Stimulated activated CD8-positive, alpha-beta memory T cell treated with anti-CD3 and anti-CD28 coated beads, Interleukin-4, amount 100 ng/mL, for 24 hours (primary cell): ENCODE data around the gene MMP23B.
"Not testable (repeated sequence)": the region's sequence is repeated elsewhere in the genome, so short reads cannot be mapped to it uniquely, and the experiment has no call there.

Experiments
- DNase-seq: peaks from one replicate; pipeline ENCODE4 v3.0.0-alpha.2; 2020; ENCODE audit warnings: low read depth

MMP23B gene

DNA sequence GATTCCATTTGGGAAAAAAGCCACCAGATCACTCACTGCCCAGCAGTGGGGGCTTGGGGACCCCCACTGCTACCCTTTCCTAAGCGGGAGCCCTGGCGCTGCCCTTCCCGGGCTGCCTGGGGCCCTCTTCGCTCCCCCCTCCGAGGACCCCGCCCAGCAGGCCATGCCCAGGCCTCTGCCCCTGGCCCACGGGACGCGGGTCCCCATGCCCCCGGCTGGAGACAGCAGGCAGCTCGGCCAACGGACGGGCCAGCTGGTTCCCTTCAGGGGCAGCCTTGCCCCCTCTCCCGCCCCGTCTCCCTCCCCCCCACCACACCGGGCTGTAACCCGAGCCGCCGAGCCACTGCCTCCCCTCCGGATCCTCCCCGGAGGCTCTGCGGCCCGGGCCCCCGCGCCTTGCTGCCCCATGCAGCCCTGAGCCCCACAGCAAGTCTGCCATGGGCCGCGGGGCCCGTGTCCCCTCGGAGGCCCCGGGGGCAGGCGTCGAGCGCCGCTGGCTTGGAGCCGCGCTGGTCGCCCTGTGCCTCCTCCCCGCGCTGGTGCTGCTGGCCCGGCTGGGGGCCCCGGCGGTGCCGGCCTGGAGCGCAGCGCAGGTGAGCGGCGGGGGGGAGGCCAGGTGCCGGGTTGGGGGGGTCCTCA is at the start of gene MMP23B:
Gene MMP23B, plus strand, starts transcription at position 392 of the 639 bp plus-strand sequence. Its CDS starts 46 bp downstream, at position 438.
- DNase-seq: no peak

- no peak for DNase-seq
Observed at GRCh38 chr1:1582585-1583346, 49.2 kb upstream of the MMP23B start.

DNA sequence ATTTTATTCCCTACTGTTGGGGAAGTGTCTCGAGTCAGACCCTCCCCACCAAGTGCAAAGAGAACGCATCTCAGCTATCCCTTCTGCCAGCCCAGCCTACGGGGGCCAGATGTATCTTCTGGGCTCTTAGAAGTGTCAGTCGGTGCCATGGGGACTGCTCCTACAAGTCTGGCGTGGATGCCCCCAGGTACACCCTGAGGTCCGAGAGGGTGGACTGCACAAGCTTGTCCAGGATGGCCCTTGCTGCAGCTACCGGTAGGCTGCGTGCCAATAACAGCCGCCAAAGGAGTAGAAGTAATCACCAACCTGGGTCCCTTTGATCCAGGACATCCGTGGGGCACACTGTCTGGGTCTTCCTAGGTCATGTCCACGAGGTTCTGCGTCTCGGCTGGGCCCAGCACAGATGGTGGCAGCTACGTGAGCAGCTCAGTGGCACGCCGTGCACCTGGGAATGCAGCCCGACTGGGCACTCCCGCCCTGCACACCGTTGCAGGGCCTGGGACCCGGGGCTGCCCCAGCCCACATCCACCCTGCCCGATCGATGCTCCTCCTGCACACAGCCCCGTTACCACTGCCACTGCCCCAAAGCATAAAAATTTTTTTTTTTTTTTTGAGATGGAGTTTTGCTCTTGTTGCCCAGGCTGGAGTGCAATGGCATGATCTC is 48.5 kb upstream of the MMP23B start:
- no peak for DNase-seq

DNA sequence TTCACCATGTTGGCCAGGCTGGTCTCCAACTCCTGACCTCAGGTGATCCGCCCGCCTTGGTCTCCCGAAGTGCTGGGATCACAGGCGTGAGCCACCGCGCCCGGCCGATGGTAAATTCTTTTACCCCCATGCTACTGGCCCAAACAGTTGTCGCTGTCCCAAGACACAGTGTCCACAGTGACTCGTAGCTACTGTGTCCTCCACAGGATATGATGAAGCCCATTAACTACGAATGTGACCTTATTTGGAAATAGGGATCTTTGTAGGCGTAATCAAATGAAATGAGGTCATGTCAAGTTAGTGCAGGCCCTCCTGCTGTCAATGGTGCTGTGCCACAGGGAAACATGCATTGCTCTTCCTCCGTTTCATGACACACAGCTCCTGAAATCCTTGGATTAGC is 40.5 kb upstream of the MMP23B start:
- DNase-seq: no peak

DNA sequence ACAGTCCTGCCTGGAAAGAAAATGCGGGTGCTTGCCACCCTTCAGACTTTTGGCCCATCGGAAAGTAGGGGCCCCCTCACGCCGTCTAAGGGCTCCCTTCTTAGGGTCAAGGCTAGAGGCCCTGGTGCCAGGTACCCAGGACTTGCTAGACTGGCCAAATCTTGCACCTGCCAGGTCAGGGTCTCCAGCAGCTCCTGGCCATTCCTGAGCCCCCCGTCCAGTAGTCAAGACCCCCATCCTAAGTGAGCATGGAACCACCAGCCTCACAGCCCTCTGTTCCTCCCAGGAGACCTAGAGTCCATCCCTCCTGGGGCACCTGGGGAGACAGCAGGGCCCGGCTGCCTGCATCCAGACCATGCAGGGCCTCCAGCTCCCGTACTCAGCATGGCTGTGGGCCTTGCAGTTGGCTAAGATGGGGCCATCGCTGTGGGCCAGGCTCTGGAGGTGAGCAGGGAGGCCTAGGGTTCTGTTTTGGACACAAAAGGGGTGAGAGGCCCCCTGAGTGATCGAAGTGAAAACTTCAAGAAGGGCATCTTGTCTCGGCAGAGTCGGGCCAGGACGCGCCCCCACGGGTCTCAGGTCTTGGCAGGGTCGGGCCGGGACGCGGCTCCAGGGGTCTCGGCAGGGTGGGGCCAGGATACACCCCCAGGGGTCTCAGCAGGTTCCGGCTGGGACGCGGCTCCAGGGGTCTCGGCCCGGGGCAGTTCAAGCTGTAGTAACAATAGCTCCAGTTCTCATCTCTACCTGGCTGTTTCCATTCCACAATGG is 38.0 kb upstream of the MMP23B start:
- DNase-seq: no peak

- no peak for DNase-seq
Observed at GRCh38 chr1:1594602-1595260, 37.2 kb upstream of the MMP23B start.

DNA sequence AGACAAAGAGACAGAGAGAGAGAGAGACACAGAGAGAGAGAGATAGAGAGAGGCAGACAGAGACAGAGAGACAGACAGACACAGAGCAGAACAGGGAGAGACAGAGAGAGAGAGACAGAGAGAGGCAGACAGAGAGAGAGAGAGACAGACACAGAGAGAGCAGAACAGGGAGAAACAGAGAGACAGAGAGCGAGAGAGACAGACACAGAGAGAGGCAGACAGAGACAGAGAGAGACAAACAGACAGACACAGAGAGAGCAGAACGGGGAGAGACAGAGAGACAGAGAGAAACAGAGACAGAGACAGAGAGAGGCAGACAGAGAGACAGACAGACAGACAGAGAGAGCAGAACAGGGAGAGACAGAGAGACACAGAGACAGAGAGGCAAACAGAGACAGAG is 36.6 kb upstream of the MMP23B start:
- not testable (repeated sequence) for DNase-seq

- no peak for DNase-seq
Observed at GRCh38 chr1:1596493-1597274, 35.3 kb upstream of the MMP23B start.

DNA sequence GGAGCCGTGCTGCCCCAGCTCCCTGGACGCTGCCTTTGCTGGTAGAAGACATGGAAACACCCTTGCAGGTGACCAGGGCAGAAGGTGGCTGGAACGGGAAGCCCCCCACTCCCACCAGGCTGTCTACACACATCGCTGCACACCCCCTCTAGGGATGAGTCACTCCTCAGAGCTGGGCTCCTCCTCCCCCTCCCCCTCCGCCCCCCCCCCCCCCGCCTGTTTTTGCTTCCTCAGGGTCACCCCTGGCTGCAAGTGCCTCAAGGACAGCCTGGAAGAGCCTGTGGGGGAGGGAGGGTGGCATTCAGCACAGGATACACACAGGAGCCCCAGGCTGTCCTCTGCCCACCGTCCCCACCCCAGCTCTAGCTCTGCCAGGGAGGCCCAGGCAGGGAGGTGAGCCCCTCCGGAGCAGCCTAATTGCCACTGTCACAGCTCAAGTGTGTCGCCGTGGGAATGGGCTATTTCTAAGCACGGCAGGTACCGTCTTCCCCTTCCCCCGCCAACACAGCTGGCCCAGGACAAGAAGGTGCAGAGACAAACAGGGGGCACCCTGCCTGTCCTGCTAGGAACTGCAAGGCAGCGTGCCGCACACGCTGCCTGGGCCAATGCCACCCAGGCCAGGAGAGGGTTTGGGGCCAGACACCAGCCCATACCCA is 34.6 kb upstream of the MMP23B start:
- DNase-seq: no peak

- DNase-seq: no peak
Observed at GRCh38 chr1:1598051-1598719, 33.8 kb upstream of the MMP23B start.

- no peak for DNase-seq
Observed at GRCh38 chr1:1598720-1599029, 33.3 kb upstream of the MMP23B start.

GRCh38 chr1:1599030-1599934 is 32.7 kb upstream of the MMP23B start:
- DNase-seq: no peak

- no peak for DNase-seq
Observed at GRCh38 chr1:1599935-1600860, 31.8 kb upstream of the MMP23B start, which contains the start of gene FNDC10. Gene FNDC10, minus strand, starts transcription at chr1:1600135. Its CDS starts 120 bp downstream, at chr1:1600015.

DNA sequence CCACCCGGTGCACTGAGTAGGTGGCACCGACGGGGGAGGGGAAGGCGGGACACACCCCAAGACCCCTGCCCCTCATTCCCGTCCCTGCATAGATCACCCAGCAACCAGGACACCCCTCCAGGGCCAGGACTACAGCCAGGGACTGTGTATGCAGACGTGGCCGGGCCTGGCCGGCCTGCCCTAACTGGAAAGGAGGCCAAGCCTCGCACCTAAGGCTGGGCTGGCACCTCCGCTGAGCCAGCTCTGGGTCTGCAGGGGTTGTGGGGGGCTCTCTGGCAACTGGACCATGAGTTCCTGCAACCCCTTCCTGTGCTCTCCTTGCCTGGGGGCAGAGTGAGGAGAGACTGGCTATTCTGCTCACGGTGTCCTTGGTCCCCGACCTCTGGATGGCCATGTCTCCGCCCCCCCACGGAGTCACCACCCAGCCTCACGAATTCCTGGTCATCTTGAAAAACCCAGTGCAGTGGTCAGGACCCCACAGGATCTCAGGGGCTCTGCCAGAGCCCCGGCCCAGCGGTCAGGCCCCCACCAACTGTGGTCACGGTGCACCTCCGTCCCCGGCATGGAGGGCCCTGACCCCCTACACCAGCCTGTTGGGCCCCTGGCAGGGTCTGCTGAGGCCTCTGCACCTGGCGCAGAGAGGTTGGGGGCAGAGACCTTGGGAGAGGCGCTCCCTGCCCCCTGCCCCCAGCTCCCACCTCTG is 31.0 kb upstream of the MMP23B start:
- no peak for DNase-seq

GRCh38 chr1:1601564-1602303 is 30.2 kb upstream of the MMP23B start:
- no peak for DNase-seq

DNA sequence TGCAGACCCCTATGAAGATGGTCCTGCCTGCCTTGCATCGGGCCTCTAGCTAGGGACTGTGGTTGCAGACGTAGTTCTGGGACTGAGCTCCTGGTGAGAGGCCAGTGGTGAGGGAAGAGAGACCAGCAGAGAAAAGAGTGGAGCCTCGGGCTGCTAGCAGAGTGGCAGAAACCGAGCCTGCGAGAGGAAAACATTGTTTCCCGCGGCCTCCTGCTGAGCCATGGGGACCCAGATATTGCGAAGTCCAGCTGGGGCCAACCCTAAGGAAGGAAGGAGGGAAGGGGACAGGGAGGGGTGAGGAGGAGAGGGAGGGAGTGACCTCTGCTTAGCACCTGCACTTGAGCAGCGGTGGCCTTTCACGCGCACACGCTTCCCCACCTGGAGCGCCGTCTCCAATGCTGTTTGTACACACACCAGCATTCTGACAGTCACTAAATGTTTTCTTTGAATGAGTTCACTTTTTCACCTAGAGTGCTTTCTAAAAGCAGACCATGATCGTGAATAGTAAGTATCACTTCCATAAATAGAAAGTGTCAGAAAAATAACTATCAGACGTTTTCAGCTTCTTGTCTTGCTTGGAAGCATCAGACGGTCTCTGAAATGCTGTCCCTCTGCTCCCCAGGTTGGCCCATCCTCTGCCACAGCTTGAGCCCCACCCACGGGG is 29.5 kb upstream of the MMP23B start:
- DNase-seq: no peak
